Measurements from ENCODE around the gene BRIX1.
"Not testable (repeated sequence)": the region's sequence is repeated elsewhere in the genome, so short reads cannot be mapped to it uniquely, and the experiment has no call there.

The BRIX1 gene

DNA sequence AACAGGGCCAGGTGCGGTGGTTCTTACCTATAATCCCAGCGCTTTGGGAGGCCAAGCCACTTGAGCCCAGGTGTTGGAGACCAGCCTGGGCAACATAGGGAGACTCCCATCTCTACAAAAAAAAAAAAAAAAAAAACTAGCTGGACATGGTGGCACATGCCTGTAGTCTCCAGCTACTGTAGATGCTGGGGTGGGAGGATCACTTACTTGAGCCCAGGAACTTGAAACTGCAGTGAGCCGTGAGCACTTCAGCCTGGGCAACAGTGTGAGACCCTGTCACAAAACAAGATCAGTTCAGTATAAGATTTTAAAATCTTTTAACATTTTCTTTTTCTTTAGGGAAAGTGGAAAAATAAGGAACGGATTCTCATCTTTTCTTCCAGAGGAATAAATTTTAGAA is 2.5 kb downstream of the BRIX1 start:
- ChIA-PET CTCF (no interaction called here), POLR2A (ENCODE audit: low non-redundant PET) (interaction anchor here (1.1 kb wide), 1 partner anchor 11 kb away, joined by 4 read pairs; the partner anchor contains the start of gene DNAJC21)
- no peak for DNase-seq (ENCODE audit: low spot score)
- peak overlapping the region; percentile 38; the same call in 1 of the 2 replicates for H3K27ac ChIP-seq
- TF ChIP-seq CTCF (conservative IDR thresholded peaks at IDR 0.05; ENCODE audit: low read depth), result no peak

DNA sequence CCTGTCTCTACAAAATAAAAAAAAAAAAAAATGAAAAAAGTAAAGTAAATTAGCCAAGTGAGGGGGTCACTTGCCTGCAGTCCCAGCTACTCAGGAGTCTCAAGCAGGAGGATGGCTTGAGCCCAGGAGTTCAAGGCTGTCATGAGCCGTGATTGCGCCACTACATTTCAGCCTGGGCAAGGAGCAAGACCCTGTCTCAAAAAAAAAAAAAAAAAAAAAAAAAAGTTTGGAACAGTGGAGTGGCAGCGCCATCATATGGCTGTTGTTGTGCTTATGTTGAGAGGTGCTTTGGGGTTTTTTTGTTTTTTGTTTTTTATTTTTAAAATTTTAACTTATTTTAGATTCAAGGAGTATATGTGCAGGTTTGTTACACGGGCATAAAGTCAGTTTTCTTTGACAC is 3.6 kb downstream of the BRIX1 start:
- ChIA-PET POLR2A (ENCODE audit: low non-redundant PET) (no interaction called here), CTCF (interaction anchor here (0.6 to 0.7 kb wide), 2 partner anchors 39 to 431 kb away, joined by 3 read pairs; no protein-coding TSS in a partner anchor)
- DNase-seq (ENCODE audit: low spot score), result no peak

GRCh38 chr5:34923256-34923655 is 7.7 kb downstream of the BRIX1 start:
- ChIA-PET CTCF (interaction anchor here (0.6 kb wide), 1 partner anchor 405 kb away, joined by 3 read pairs; no protein-coding TSS in a partner anchor), POLR2A (ENCODE audit: low non-redundant PET) (interaction anchor here (1.0 kb wide), 1 partner anchor 7 kb away, joined by 4 read pairs; the partner anchor contains the start of genes BRIX1 and RAD1)
- not testable (repeated sequence) for DNase-seq (ENCODE audit: low spot score)
- H3K27ac ChIP-seq, result peak overlapping the region; percentile 81

More for the DNA sequence above, 3.6 kb downstream of the BRIX1 start:
- no peak overlapping the region for H3K27ac ChIP-seq
- no peak for TF ChIP-seq CTCF (conservative IDR thresholded peaks at IDR 0.05; ENCODE audit: low read depth)

- no peak for TF ChIP-seq CTCF (conservative IDR thresholded peaks at IDR 0.05; ENCODE audit: low read depth)
- POLR2A ChIA-PET (ENCODE audit: low non-redundant PET), result interaction anchor here (1.0 kb wide), 1 partner anchor 8 kb away, joined by 4 read pairs; the partner anchor contains the start of genes BRIX1 and RAD1
- DNase-seq (ENCODE audit: low spot score), result peak; percentile 81
- peak overlapping the region; percentile 81 for H3K27ac ChIP-seq
- CTCF ChIA-PET, result interaction anchor here (0.6 kb wide), 1 partner anchor 405 kb away, joined by 3 read pairs; no protein-coding TSS in a partner anchor
Measured at GRCh38 chr5:34923694-34924461, 8.4 kb downstream of the BRIX1 start.

GRCh38 chr5:34924462-34924765 is 8.9 kb downstream of the BRIX1 start:
- POLR2A ChIA-PET (ENCODE audit: low non-redundant PET), result no interaction called here
- H3K27ac ChIP-seq, result no peak overlapping the region

GRCh38 chr5:34926318-34926888 is 10.9 kb downstream of the BRIX1 start:
- ChIA-PET POLR2A (ENCODE audit: low non-redundant PET) (no interaction called here), CTCF (no interaction called here)
- DNase-seq (ENCODE audit: low spot score), result no peak
- H3K27ac ChIP-seq, result peak overlapping the region; percentile 26; the same call in 1 of the 2 replicates
- no peak for TF ChIP-seq CTCF (conservative IDR thresholded peaks at IDR 0.05; ENCODE audit: low read depth)

More at GRCh38 chr5:34924462-34924765, 8.9 kb downstream of the BRIX1 start:
- TF ChIP-seq CTCF (conservative IDR thresholded peaks at IDR 0.05; ENCODE audit: low read depth), result no peak
- CTCF ChIA-PET, result no interaction called here
- DNase-seq (ENCODE audit: low spot score), result no peak

DNA sequence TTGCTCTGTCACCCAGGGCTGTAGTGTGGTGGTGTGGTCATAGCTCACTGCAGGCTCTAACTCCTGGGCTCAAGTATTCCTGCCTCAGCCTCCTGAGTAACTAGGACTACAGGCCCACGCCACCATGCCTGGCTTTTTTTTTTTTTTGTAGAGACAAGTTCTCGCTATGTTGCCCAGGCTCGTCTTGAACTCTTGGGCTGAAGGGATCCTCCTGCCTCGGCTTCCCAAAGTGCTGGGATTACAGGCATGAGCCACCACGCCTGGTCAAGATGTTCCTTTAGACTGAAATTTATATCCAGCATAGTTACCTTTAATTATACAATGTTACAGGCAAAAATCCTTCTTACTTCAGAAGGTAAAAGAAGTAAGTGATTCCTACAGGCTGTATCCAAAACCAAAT is 12.3 kb downstream of the BRIX1 start:
- H3K27ac ChIP-seq, result peak overlapping the region; percentile 35
- no peak for DNase-seq (ENCODE audit: low spot score)
- CTCF ChIA-PET, result no interaction called here
- POLR2A ChIA-PET (ENCODE audit: low non-redundant PET), result no interaction called here
- TF ChIP-seq CTCF (conservative IDR thresholded peaks at IDR 0.05; ENCODE audit: low read depth), result no peak
